Activated naive CD4-positive, alpha-beta T cell treated with anti-CD3 and anti-CD28 coated beads, Interleukin-2, amount 50 U/mL, for 24 hours (primary cell): ENCODE data around the gene TIMP3.
"Not testable (repeated sequence)": the region's sequence is repeated elsewhere in the genome, so short reads cannot be mapped to it uniquely, and the experiment has no call there.

Source experiments
- H3K27ac Mint-ChIP-seq: one replicate; pipeline ENCODE4 v1.8.0; 2021; ENCODE audit warnings: mild to moderate bottlenecking, mixed read lengths
- H3K27me3 Mint-ChIP-seq: one replicate; pipeline ENCODE4 v1.8.0; 2021; ENCODE audit warnings: mixed read lengths
- H3K36me3 Mint-ChIP-seq: one replicate; pipeline ENCODE4 v1.8.0; 2021; ENCODE audit warnings: mixed read lengths
- H3K4me1 Mint-ChIP-seq: one replicate; pipeline ENCODE4 v1.8.0; 2021; ENCODE audit warnings: mixed read lengths
- H3K4me3 Mint-ChIP-seq: one replicate; pipeline ENCODE4 v1.8.0; 2021; ENCODE audit warnings: mild to moderate bottlenecking, mixed read lengths
- H3K9me3 Mint-ChIP-seq: one replicate; pipeline ENCODE4 v1.8.0; 2021; ENCODE audit warnings: mixed read lengths

The TIMP3 gene

DNA sequence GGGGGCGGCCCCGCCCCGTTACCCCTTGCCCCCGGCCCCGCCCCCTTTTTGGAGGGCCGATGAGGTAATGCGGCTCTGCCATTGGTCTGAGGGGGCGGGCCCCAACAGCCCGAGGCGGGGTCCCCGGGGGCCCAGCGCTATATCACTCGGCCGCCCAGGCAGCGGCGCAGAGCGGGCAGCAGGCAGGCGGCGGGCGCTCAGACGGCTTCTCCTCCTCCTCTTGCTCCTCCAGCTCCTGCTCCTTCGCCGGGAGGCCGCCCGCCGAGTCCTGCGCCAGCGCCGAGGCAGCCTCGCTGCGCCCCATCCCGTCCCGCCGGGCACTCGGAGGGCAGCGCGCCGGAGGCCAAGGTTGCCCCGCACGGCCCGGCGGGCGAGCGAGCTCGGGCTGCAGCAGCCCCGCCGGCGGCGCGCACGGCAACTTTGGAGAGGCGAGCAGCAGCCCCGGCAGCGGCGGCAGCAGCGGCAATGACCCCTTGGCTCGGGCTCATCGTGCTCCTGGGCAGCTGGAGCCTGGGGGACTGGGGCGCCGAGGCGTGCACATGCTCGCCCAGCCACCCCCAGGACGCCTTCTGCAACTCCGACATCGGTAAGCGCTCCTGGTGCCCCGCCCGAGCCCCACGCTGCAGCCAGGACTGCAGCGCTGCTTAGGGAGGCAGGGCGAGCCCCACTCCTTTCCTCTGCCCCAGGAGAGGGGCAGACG, at the start of gene TIMP3:
Gene TIMP3 (plus strand): TSS at position 169 of the 700 bp plus-strand sequence. CDS start 297 bp downstream, at position 466.
- Mint-ChIP-seq H3K27me3 (peaks cover 54% of the 10 kb centered on the region), H3K4me3 (peak within 1 kb of the TSS; percentile 40), H3K4me1 (no peaks in the 10 kb centered on the region), H3K36me3 (no peaks in the 10 kb centered on the region), H3K27ac (no peak within 1 kb of the TSS), H3K9me3 (no peaks in the 10 kb centered on the region)

DNA sequence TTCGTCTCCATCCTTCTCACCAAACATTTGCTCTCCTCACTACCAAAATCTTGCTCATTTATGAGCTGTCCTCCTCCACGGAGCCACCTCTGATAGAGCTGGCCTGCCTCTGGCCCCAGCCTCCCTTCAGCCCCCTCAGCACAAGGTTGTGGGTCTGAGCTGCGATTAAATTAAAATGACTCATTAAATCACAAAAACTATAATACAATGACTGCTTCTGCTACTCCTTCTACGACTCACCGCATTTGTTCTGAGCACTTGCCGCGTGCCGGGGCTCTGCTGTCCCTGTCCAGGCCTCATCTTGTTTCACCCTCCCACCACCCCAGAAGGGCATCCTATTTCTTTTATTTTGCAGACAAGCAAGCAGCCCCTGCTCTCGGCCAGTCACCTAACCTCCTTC, 49.2 kb upstream of the TIMP3 start:
- Mint-ChIP-seq H3K36me3 (no peaks in the 10 kb centered on the region), H3K4me3 (no peak overlapping the region), H3K9me3 (no peaks in the 10 kb centered on the region), H3K27me3 (no peaks in the 10 kb centered on the region), H3K4me1 (no peaks in the 10 kb centered on the region), H3K27ac (no peak overlapping the region)

DNA sequence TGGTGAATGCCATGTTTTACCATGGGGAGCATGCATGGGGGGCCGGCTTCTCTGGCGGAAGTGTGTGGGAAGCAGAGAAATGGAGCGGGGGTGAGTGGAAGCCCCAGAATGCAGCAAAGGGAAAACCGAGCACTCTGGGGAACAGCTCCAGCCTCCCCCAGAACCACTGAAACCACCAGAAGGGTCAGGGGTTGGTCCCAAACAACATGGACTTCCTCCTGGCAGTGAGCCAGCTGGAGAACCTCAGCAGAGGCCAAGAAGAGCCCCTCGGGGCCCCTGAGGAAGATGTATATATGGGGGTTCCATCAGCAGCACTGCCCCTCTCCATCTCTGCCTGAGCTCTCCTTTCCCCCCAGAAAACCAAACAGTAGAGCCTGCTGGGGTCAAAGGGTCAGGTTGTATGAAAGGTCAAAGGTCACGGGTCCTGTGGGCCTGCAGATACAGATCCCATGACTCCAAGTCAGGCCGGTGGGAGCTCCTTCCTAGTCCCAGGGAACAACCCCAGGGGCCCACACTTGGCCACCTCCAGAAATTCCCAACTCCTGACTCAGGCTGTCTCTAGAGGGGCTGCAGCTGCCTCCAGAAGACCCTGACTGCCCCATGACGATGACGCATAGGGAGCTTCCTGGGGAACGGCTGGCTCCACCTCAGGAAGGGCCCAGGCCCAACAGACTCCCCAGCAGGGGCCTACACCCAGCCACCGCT, 48.5 kb upstream of the TIMP3 start:
- no peaks in the 10 kb centered on the region for H3K27me3 Mint-ChIP-seq
- H3K36me3 Mint-ChIP-seq = no peaks in the 10 kb centered on the region
- no peaks in the 10 kb centered on the region for H3K4me1 Mint-ChIP-seq
- H3K9me3 Mint-ChIP-seq = no peaks in the 10 kb centered on the region
- no peak overlapping the region for H3K27ac Mint-ChIP-seq
- no peak overlapping the region for H3K4me3 Mint-ChIP-seq

GRCh38 chr22:32753591-32753990, 47.9 kb upstream of the TIMP3 start:
- Mint-ChIP-seq H3K36me3 (no peaks in the 10 kb centered on the region), H3K4me3 (no peak overlapping the region), H3K9me3 (no peaks in the 10 kb centered on the region), H3K27me3 (no peaks in the 10 kb centered on the region), H3K4me1 (no peaks in the 10 kb centered on the region), H3K27ac (no peak overlapping the region)

DNA sequence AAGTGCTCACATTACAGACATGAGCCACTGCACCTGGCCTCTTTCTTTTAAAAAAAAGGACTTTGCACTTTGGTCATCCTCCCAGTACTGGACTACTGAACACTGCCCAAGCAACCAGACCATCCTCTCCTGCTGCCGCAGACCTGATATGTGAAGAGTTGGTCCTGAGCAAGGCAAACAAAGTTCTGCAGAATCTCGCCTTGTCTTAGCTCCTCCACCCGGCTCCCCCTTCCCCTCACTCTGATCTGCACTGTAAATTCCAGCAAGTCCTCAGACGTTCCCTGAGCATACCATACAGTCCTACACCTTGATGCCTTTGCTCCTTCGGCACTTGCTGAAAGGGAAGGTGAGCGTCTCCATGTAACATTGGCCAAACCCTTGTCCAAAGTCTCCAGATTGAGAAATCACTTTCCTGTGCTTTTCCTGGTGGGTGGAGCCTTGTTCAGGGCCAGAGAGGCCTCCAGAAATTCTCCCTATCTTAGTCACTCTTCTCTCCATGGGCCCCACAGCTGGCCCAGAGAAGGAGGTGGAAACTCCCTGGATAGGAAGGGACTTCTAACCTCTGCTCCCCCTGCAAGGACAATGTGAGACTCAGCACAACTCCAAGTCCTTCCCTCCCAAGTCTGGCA, 47.0 kb upstream of the TIMP3 start:
- no peak overlapping the region for H3K27ac Mint-ChIP-seq
- no peaks in the 10 kb centered on the region for H3K27me3 Mint-ChIP-seq
- no peaks in the 10 kb centered on the region for H3K36me3 Mint-ChIP-seq
- H3K9me3 Mint-ChIP-seq = no peaks in the 10 kb centered on the region
- no peak overlapping the region for H3K4me3 Mint-ChIP-seq
- no peaks in the 10 kb centered on the region for H3K4me1 Mint-ChIP-seq

DNA sequence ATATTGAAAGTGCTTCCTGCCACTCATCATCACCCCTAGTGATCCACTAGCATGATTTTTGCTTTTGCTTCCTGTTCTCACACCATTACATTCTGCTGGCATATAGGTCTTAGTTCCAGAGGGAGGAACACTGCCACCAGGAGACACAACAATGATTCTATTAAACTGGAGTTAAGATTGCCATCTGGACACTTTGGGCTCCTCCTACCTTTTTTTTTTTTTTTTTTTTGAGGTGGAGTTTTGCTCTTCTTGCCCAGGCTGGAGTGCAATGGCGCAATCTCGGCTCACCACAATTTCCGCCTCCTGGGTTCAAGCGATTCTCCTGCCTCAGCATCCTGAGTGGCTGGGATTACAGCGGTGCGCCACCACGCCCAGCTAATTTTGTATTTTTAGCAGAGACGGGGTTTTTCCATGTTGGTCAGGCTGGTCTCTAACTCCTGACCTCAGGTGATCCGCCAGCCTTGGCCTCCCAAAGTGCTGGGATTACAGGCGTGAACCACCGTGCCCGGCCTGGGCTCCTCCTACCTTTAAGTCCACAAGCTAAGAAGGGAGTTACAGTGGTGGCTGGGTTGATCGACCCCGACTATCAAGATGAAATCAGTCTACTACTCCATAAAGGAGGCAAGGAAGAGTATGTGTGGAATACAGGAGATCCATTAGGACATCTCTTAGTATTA, 44.3 kb upstream of the TIMP3 start:
- not testable (repeated sequence) for H3K27ac Mint-ChIP-seq, H3K36me3 Mint-ChIP-seq

DNA sequence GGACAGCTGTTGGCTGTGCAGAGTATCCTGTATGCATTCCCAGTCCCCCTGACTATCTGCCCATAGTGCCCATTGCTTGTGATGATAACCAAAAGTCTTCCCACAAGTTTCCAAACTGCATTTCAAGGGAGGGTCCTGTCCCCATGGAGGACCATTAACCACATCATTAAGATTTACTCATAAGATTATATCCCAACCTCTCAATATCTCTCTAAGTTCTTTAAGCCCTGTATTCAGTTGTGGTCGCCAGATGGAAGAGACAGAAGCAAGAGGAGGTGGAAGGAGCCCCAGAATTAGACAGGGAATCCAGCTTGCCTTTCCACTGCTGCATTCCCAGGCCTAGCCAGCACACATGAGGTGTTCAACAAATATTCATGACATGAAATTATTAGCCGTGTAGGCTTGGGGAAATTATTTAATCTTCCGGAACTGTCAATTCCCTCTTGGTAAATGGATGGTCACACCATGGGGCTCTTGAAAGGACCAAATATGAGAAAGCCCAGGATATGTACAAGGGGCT, 42.6 kb upstream of the TIMP3 start:
- Mint-ChIP-seq H3K9me3 (no peaks in the 10 kb centered on the region), H3K27ac (no peak overlapping the region), H3K4me3 (no peak overlapping the region), H3K27me3 (peaks cover 15% of the 10 kb centered on the region), H3K4me1 (no peaks in the 10 kb centered on the region), H3K36me3 (no peaks in the 10 kb centered on the region)

More for the DNA sequence above, 44.3 kb upstream of the TIMP3 start:
- not testable (repeated sequence) for H3K4me3 Mint-ChIP-seq, H3K9me3 Mint-ChIP-seq, H3K27me3 Mint-ChIP-seq, H3K4me1 Mint-ChIP-seq

DNA sequence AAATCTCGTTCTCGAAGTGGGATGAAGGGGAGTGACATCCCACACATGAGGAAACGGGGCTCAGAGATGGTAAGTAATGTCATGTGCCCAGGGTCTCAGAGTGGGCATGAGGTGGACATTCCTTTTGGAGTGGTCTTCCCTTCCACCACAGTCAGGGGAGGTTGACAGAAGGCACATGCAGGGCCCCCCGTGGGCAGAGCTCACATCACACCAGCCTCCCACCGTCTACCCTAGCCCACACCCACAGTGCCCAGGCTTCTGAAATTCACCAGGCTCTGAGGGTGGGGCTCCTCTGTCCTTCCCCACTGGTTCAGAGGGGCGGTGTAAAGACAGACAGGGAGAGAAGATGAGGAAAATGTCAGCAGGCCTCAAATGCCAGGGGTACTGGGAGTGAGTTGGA, 41.1 kb upstream of the TIMP3 start:
- peaks cover 16% of the 10 kb centered on the region for H3K27me3 Mint-ChIP-seq
- no peaks in the 10 kb centered on the region for H3K4me1 Mint-ChIP-seq
- H3K36me3 Mint-ChIP-seq = no peaks in the 10 kb centered on the region
- H3K4me3 Mint-ChIP-seq = no peak overlapping the region
- no peaks in the 10 kb centered on the region for H3K9me3 Mint-ChIP-seq
- no peak overlapping the region for H3K27ac Mint-ChIP-seq

DNA sequence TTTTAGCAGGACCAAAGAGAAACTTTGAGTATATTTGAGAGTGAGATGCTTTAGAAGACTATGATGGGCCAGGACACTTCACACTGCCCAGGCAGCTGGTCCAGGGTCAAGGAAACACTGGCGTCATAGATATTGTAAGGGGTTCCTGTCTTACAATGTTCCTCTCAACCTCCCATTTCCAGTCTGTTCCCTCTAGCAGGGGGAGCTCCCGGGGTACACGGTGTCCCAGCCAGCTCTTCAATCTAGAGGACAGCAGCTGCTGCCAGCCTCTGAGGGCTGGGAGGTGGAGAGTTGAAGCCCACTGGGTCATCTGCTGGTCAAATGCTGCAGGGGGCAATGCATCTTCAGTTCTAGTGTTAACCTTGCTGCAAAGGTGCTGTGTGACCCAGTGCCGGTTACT, 40.7 kb upstream of the TIMP3 start:
- H3K4me1 Mint-ChIP-seq = no peaks in the 10 kb centered on the region
- H3K27me3 Mint-ChIP-seq = peaks cover 17% of the 10 kb centered on the region
- H3K36me3 Mint-ChIP-seq = no peaks in the 10 kb centered on the region
- no peaks in the 10 kb centered on the region for H3K9me3 Mint-ChIP-seq
- H3K4me3 Mint-ChIP-seq = no peak overlapping the region
- H3K27ac Mint-ChIP-seq = no peak overlapping the region

GRCh38 chr22:32761251-32761903, 40.1 kb upstream of the TIMP3 start:
- Mint-ChIP-seq H3K27ac (no peak overlapping the region), H3K27me3 (peaks cover 17% of the 10 kb centered on the region), H3K4me3 (no peak overlapping the region), H3K9me3 (no peaks in the 10 kb centered on the region), H3K4me1 (no peaks in the 10 kb centered on the region), H3K36me3 (no peaks in the 10 kb centered on the region)

DNA sequence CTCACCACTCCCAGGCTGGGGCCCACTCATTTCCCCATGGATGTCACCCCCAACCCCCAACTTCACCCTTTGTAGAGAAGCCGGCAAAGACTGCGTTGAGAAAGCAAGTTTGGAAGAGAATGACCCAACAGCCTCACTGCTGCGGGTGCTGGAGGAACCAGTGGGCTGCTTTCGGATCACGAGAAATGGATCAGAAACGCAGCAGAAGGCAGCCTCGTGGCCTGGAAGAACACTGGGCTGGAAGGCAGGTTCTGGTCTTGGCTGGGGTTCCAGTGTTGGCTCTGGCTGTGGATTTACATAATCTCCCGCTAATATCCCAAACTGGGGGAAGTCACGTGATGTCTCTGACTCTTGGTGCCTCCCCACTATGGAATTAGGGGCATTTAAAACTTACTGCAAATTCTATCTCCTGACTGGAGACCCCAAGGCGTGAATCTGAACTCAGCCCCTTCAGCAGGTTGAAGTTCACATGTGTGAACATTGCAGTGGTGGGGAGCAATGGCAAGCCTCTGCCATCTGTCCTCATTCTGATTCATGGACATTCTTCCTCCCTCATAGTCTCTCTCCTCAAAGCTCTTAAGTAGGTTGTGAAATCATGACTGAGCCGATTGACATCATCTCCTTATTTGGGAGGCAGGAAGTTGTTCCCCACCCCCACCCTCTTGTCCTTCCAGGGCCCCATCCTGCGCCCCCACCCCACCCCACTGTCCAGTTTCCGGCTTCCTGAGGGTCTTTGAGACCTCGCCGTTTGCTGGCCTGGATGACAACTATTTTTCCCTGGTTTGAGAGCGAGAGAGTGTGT, 37.0 kb upstream of the TIMP3 start:
- Mint-ChIP-seq H3K36me3 (no peaks in the 10 kb centered on the region), H3K4me3 (no peak overlapping the region), H3K27ac (no peak overlapping the region), H3K4me1 (no peaks in the 10 kb centered on the region), H3K9me3 (no peaks in the 10 kb centered on the region), H3K27me3 (peaks cover 17% of the 10 kb centered on the region)

DNA sequence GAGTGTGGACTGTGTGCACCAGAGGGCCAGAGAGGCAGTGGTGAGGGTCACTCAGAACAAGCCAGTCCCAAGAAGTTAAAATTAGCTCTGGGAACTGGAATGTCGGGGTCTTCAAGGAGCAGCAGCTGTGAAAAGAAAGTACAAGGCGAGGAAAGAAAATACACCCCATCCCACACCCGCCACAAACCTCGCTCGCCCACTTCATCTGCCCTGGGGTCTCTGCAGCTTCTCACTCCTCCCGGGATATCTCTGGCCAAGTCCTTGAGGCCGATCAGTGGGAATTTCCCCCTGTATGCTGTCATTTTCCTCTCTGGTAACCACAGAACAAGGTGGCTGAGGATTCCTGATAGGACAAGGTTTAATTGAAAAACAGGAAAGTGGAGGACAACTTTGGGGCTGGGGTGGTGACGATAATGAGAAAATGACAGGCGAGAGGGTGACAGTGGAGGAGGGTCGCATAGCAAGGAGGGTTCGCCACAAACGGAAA, 36.3 kb upstream of the TIMP3 start:
- no peak overlapping the region for H3K27ac Mint-ChIP-seq
- no peaks in the 10 kb centered on the region for H3K4me1 Mint-ChIP-seq
- no peak overlapping the region for H3K4me3 Mint-ChIP-seq
- H3K36me3 Mint-ChIP-seq = no peaks in the 10 kb centered on the region
- H3K27me3 Mint-ChIP-seq = peaks cover 17% of the 10 kb centered on the region
- no peaks in the 10 kb centered on the region for H3K9me3 Mint-ChIP-seq

GRCh38 chr22:32771756-32772155, 29.7 kb upstream of the TIMP3 start:
- Mint-ChIP-seq H3K27ac (no peak overlapping the region), H3K4me1 (no peaks in the 10 kb centered on the region), H3K27me3 (peaks cover 4% of the 10 kb centered on the region), H3K4me3 (no peak overlapping the region), H3K36me3 (no peaks in the 10 kb centered on the region), H3K9me3 (no peaks in the 10 kb centered on the region)

GRCh38 chr22:32775957-32776356, 25.5 kb upstream of the TIMP3 start:
- Mint-ChIP-seq H3K4me1 (no peaks in the 10 kb centered on the region), H3K36me3 (no peaks in the 10 kb centered on the region), H3K27ac (no peak overlapping the region), H3K4me3 (no peak overlapping the region), H3K27me3 (peaks cover 4% of the 10 kb centered on the region), H3K9me3 (no peaks in the 10 kb centered on the region)
